DND-41 (cell line): Measurements from ENCODE around the gene TBC1D32.
"Not testable (repeated sequence)": the region's sequence is repeated elsewhere in the genome, so short reads cannot be mapped to it uniquely, and the experiment has no call there.

ENCODE experiments used
- EZH2 ChIP-seq: IDR thresholded peaks from 3 replicates; pipeline ENCODE4 v1.6.1; 2012; ENCODE audit warnings: borderline replicate concordance, low read depth, mild to moderate bottlenecking, moderate library complexity, low read length, inconsistent platforms; ENCODE audit not compliant: severe bottlenecking
- TF ChIP-seq, protein P1 (sequence below): IDR thresholded peaks from 2 replicates; pipeline ENCODE4 v1.5.1; 2012; ENCODE audit warnings: borderline replicate concordance, low read length, moderate library complexity, mild to moderate bottlenecking; ENCODE audit not compliant: poor library complexity, severe bottlenecking; ENCODE audit errors: extremely low read depth

GRCh38 chr6:121043211-121043610 is 291.1 kb downstream of the TBC1D32 start:
- TF ChIP-seq EZH2, result not testable (repeated sequence)
- TF ChIP-seq, protein P1, sequence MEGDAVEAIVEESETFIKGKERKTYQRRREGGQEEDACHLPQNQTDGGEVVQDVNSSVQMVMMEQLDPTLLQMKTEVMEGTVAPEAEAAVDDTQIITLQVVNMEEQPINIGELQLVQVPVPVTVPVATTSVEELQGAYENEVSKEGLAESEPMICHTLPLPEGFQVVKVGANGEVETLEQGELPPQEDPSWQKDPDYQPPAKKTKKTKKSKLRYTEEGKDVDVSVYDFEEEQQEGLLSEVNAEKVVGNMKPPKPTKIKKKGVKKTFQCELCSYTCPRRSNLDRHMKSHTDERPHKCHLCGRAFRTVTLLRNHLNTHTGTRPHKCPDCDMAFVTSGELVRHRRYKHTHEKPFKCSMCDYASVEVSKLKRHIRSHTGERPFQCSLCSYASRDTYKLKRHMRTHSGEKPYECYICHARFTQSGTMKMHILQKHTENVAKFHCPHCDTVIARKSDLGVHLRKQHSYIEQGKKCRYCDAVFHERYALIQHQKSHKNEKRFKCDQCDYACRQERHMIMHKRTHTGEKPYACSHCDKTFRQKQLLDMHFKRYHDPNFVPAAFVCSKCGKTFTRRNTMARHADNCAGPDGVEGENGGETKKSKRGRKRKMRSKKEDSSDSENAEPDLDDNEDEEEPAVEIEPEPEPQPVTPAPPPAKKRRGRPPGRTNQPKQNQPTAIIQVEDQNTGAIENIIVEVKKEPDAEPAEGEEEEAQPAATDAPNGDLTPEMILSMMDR, result not testable (repeated sequence)
